Subcutaneous adipose tissue (tissue), 4 donors: ENCODE results near the gene DOLPP1. TPM values are rescaled to one million over a fixed set of nuclear protein-coding genes. Genes with fewer than 3 reads are reported as not detected.

ENCODE experiments used
- CTCF ChIP-seq: fragments of 450-650 bp; IDR thresholded peaks from one replicate; pipeline ENCODE4 v1.5.1; 2016; ENCODE audit warnings: low read depth, mild to moderate bottlenecking, control low read depth, antibody characterized with exemption, moderate library complexity
- total RNA-seq, 4 donors: library from RNA; depleted of rRNA; stranded (reverse); fragments of >200 nt; gene quantifications; one replicate each; pipeline ENCODE4 v1.1.0, GENCODE V29; 2016

Gene DOLPP1
- total RNA-seq, result 1 to 10 TPM; 3.3 to 10.0 (median 5.0) TPM

- no peak for TF ChIP-seq CTCF
Measured at GRCh38 chr9:129080601-129081387, at the start of gene DOLPP1. TSS of gene DOLPP1 (plus strand) at chr9:129081111. CDS start at chr9:129081132, 21 bp downstream.

GRCh38 chr9:129031514-129031913 lies 49.4 kb upstream of the DOLPP1 start:
- TF ChIP-seq CTCF, result no peak

GRCh38 chr9:129032541-129033159 lies 48.3 kb upstream of the DOLPP1 start:
- TF ChIP-seq CTCF, result no peak

GRCh38 chr9:129033216-129033615 lies 47.7 kb upstream of the DOLPP1 start:
- no peak for TF ChIP-seq CTCF

- no peak for TF ChIP-seq CTCF
Measured at GRCh38 chr9:129036241-129036922, 44.5 kb upstream of the DOLPP1 start, which contains the start of gene MIGA2. TSS of gene MIGA2 (plus strand) at chr9:129036626. CDS start at chr9:129040595, 3,969 bp downstream.

GRCh38 chr9:129036923-129037766 lies 43.8 kb upstream of the DOLPP1 start:
- TF ChIP-seq CTCF, result no peak
